Erythroblast (primary cell): ENCODE results near the gene CTU2.
"Not testable (repeated sequence)": the region's sequence is repeated elsewhere in the genome, so short reads cannot be mapped to it uniquely, and the experiment has no call there.

ENCODE experiments used
- DNase-seq, 2 experiments: peaks; one replicate each; lab custom pipeline; 2025; lab: John Stamatoyannopoulos, UW
- GATA1 ChIP-seq: IDR thresholded peaks from 2 replicates; pipeline ENCODE4 v1.6.1; 2011; ENCODE audit warnings: low read depth, mild to moderate bottlenecking, control low read depth, low read length, moderate library complexity
- POLR2A ChIP-seq: IDR thresholded peaks from 2 replicates; pipeline ENCODE4 v1.6.1; 2011; ENCODE audit warnings: mild to moderate bottlenecking, low read length

The CTU2 gene

DNA sequence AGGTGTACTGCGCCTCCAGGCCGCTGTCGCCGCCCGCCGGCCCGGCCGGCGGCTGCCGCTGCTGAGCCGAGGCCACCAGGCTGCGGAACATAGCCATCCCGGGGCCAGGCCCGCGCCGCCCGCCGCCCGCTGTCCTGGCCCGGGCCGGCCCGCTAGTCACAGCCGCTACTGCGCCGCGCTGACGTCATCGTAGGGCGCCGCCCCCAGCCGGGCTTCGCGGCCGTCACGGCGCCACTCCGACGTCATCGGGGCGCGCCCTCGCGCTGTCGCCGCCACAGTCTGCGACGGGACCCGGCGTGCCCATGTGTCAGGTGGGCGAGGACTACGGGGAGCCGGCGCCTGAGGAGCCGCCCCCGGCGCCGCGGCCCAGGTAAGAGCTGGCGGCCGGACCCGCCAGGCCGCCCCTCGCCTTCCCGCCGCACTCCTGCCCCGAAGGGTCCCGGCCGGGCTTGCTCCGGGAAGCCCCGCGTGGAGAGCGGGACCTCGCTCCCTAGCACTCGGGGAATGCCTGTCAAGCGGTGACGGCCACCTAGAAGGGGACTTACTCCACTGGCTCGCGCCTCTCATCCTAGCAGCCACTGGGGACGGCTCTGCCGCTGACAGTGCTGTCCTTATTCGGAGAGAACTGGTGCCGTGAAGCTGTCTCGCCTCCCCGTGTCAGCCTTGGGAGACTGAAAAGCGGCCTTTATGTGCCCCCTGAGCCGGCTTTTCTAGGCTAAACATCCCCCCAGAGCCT, at the start of gene CTU2, which contains the start of gene RNF166:
Gene CTU2 (plus strand): TSS at position 275 of the 736 bp plus-strand sequence. CDS start 28 bp downstream, at position 303.
Gene RNF166 (minus strand): TSS at position 180 of the 736 bp plus-strand sequence. CDS start 83 bp downstream, at position 97.
- no peak for TF ChIP-seq GATA1
- peak; percentile 71 for TF ChIP-seq POLR2A
- DNase-seq, result peak; percentile 94 to 97

DNA sequence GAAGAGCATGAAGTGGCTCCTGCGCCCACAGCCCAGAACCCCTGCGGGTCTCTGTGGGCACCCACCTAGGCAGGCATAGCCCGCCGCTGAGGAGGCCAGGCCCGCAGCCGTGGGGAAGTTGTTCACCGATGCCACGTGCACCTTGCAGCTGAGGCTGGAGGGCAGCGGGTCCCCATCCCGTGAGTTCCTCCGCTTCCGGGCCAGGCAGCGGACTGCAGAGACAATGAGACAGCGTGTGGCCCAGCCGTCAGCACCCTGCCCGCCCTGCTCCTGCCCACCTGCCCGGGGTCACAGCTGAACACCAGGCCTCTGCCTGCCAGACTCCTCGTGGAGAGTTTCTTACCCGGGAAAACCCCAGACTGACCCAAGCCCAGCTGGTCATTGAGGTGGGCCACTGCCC, 48.9 kb upstream of the CTU2 start:
- no peak for TF ChIP-seq GATA1
- TF ChIP-seq POLR2A, result no peak
- DNase-seq, result no peak

DNA sequence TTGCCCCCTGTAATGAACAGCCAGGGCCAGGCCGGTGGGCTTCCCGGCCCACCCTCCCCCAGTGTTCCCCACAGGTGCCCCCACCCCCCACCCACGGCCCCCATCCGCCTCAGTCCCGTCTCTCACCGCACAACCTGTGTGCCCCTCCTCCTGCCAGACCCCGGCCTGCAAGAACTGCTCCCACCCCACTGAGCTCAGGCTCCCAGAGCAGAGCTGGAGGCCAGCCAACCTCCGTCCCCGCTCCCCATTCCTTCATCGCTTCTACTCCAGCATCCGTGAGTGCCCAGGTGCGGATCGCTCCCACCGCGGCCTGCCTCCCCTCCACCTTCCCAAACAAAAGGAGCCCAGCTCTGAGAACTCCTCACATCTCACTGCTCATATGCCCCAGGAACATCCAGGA, 47.6 kb upstream of the CTU2 start:
- no peak for TF ChIP-seq GATA1
- DNase-seq, result no peak

DNA sequence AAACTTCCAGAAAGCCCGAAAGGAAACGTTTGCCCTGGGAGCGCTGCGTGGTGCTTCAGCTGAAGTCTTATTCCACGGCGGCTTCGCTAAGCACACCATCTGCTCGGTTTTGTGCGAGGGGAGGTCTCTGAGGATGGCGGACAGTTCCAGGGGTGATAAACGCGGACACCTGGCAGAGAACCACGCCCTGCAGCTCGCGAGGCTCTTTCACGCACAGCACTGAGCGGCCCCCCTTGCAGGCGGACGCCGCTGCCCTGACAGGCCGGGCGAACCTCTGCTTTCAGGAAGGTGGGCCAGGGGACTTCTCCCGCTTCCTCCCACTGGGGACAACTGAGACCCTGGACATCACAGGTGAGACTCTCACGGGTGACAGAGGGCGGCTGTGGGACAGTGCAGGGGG, 47.1 kb upstream of the CTU2 start:
- no peak for DNase-seq
- no peak for TF ChIP-seq GATA1
- no peak for TF ChIP-seq POLR2A

DNA sequence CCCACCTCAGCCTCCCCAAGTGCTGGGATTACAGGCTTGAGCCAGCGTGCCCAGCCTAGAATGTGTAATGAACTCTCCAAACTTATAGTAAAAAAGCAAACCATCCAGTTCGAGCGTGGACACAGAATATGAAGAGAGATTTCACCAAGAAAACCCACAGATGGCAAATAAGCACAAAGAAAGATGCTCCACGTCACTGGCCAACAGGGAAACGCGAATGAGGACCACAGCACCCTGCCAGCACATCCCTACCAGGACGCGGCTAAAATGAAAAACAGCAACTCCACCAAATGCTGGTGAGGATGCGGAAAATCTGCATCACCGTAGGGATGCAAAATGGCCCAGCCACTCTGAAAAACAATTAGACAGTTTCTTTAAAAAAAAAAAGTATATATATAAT, 44.8 kb upstream of the CTU2 start:
- TF ChIP-seq GATA1 (no peak), POLR2A (no peak)
- DNase-seq, result no peak

DNA sequence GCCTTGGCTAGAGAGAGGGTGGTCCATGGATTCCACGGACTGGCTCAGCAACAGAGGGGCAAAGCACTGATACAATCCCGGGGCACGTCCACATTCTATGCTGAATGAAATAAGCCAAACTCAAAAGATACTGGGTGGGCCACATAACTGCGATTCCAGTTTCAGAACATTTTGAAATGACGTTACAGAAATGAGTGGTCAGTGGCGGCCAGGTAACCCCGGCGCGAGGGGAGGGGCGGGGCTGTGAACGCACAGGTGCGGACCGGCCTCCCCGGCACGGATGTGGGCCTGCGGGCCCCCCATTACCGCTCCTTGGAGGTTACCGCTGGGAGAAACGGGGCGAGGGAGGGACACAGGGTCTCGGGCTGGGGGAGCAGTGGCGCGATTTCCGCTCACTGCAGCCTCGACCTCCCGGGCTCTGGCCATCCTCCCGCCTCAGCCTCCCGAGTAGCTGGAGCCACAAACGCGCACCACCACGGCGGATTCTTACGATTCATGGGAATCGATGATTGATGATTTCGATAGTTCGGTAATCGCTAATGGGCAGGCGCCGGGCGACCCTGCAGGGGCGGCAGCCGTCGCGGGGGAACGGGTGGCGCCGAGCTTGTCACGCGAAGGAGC, 44.0 kb upstream of the CTU2 start:
- peak in 1 of 2 experiments; percentile 45 for DNase-seq
- TF ChIP-seq POLR2A, result no peak
- TF ChIP-seq GATA1, result no peak

DNA sequence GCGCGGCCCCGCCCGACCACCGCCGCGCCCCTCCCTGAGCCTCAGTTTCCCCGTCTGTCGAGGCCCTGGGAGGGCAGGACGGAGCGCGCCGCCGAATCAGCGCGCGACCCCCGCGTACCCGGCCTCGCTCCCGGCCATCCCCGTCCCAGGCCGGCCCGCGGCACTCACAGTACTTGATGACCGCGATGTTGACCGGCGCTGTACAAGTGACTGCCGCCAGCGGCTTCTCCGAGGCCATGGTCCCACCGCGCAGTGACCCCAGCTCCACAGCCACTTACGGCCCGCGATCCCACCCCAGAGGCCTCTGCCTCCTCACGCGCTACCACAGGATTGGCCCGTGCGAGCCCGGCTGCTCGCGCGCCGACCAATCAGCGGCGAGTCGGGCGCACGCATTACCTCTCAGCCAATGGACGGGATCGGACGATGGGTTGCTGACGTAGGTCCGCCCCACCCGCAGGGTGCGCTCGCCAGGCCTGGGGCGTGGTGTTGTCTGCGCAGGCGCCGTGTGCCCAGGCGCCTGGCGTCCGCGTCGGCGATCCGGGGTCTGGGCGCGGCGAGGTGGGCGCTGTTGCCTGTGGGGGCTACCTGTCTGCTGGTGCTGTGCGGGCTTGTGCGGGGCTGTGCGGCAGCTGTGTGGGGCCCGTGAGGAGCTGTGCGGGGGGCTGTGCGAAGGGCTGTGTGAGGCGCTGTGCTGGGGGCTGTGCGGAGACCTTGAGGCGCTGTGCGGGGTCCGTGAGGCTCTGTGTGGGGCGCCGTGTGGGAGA, 43.3 kb upstream of the CTU2 start, which contains the start of gene MVD:
Gene MVD (minus strand): TSS at position 249 of the 764 bp plus-strand sequence. CDS start 11 bp downstream, at position 238.
- TF ChIP-seq POLR2A, result peak; percentile 94
- no peak for TF ChIP-seq GATA1
- peak; percentile 99 for DNase-seq

DNA sequence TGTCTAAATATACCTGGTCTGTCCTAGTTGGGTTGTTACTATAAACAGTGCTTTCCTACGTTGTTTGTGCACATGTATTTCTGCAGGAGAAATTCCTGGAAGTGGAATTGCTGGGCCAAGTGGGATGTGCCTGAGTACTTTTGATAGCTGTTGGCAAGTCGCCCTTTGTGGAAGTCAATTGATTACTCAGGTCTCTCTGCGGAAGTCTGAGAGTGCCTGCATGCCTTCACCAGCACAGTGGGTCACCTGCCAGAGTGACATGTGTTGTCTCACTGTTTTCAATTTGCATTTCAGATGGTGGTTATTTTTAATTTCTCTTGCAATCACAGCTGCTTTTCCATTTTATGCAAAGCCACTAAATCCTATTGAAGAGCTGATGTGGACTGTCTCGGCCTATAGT, 41.2 kb upstream of the CTU2 start:
- no peak for DNase-seq
- TF ChIP-seq POLR2A (no peak), GATA1 (no peak)

DNA sequence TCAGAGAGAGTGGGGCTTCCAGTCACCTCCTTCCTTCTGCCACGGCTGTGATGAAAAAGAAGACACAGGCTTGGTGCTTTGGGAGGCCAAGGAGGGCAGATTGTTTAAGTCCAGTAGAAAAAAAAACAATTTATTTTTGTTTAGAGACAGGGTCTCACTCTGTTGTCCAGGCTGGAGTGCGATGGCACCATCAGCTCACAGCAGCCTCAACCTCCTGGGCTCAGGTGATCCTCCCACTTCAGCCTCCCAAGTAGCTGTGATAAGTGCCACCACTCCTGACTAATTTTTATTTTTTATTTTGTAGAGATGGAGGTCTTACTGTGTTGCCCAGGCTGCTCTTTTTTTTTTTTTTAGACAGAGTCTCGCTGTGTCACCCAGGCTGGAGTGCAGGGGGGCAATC, 40.7 kb upstream of the CTU2 start:
- TF ChIP-seq POLR2A (no peak), GATA1 (no peak)

DNA sequence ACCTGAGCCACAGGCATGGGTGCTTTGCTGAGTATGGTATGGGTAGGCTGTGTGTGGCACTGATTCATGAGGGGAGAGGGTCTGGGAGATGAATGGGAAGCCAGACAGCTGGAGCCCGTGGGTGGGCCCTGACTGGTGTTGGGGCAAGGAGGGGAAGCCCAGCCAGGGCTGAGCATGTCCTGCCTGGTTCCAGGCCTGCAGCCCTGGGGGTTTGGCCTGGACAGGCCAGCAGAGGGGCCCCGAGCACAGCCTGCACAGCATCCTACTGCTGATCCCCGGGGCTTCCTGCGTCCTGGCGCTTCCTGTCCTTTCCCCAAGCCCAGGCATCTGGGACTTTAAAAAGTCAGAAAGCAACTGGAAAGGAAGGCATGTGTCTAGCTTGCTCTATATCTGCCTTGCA, 38.8 kb upstream of the CTU2 start:
- TF ChIP-seq GATA1 (no peak), POLR2A (no peak)
- no peak for DNase-seq

More for the DNA sequence above, 40.7 kb upstream of the CTU2 start:
- DNase-seq, result no peak

DNA sequence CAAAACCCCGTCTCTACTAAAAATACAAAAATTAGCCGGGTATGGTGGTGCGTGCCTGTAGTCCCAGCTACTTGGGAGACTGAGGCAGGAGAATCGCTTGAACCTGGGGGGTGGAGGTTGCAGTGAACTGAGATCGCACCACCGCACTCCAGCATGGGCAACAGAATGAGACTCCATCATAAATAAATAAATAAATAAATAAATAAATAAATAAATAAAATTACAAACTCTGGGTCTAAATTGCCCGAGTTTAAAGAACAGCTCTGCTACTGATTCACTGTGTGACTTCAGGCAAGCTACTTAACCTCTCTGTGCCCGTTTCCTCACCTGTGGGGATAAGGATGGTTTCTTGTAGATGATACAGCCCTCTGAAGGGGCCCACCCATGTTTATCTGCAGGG, 36.8 kb upstream of the CTU2 start:
- not testable (repeated sequence) for DNase-seq

DNA sequence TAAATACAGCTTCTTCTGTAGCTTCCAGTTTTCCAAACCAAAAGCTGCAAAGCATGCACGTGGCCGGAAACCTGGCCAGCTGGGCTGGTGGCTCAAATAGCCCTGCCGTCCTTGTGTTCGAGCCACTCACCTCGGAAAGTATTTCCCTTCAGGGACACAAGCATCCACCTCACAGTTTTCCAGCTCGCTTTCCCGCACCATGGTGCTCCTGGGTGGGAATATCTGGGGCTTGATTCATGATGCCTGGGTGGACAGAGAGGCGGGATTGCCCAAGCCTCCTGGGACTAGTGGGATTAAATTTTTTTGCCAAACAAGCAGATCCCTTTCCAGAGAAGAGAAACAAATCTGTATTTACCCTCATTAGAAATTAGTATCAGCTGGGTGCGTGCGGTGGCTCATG, 36.3 kb upstream of the CTU2 start:
- TF ChIP-seq GATA1, result no peak
- no peak for TF ChIP-seq POLR2A
- DNase-seq, result no peak

DNA sequence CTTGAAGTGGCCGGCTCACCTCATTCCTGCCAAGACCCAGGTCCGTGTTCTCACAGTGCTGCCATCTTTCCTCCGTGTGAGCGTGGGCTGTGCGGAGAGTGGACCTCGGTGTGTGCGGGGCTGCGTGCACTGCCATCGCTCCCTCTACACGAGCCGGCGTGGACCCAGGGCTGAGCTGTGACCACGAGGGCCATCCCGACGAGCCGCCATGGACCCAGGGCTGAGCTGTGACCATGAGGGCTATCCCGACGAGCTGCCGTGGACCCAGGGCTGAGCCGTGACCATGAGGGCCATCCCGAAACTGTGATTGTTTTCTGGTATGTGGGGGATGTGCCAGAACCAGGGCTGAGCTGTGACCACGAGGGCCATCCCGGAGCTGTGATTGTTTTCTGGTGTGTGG, 34.5 kb upstream of the CTU2 start:
- no peak for DNase-seq
- TF ChIP-seq POLR2A (no peak), GATA1 (no peak)

DNA sequence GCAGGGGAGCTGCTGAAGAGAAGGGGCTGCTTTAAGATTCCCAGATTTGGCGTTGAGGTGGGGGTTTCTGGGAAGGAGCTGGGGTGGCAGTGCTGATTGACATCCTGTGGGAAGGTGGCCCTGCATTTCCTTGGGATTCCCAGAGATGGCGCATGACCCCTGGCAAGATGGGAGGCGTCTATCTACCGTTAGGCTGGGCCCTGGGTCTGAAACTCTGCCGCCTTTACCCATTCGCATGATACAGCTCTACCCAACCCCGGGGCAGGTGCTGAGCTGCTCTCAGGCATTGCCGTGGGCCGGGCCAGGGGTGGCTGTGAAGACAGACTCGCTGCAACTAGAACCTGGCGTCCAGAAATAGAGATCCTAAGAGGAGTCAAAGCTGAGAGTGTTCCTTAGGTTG, 33.5 kb upstream of the CTU2 start:
- TF ChIP-seq GATA1, result no peak
- TF ChIP-seq POLR2A, result no peak

More for the DNA sequence above, 33.5 kb upstream of the CTU2 start:
- DNase-seq, result no peak
